Measurements from ENCODE around the gene PCDHGB6.
"Not testable (repeated sequence)": the region's sequence is repeated elsewhere in the genome, so short reads cannot be mapped to it uniquely, and the experiment has no call there.

Gene PCDHGB6

DNA sequence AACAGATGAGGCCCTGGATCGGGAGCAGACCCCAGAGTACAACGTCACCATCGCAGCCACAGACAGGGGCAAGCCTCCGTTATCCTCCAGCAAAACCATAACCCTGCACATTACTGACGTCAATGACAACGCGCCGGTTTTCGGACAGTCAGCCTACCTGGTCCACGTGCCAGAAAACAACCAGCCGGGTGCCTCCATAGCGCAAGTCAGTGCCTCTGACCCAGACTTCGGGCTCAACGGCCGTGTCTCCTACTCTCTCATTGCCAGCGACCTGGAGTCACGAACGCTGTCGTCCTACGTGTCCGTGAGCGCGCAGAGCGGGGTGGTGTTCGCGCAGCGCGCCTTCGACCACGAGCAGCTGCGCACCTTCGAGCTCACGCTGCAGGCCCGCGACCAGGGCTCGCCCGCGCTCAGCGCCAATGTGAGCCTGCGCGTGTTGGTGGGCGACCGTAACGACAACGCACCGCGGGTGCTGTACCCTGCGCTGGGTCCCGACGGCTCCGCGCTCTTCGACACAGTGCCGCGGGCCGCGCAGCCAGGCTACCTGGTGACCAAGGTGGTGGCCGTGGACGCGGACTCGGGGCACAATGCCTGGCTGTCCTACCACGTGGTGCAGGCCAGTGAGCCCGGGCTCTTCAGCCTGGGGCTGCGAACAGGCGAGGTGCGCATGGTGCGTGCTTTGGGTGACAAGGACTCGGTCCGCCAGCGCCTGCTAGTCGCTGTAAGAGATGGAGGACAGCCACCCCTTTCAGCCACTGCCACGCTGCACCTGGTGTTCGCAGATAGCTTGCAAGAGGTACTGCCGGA lies 11.5 kb downstream of the PCDHGB6 start:
- DNase-seq = no peak

DNA sequence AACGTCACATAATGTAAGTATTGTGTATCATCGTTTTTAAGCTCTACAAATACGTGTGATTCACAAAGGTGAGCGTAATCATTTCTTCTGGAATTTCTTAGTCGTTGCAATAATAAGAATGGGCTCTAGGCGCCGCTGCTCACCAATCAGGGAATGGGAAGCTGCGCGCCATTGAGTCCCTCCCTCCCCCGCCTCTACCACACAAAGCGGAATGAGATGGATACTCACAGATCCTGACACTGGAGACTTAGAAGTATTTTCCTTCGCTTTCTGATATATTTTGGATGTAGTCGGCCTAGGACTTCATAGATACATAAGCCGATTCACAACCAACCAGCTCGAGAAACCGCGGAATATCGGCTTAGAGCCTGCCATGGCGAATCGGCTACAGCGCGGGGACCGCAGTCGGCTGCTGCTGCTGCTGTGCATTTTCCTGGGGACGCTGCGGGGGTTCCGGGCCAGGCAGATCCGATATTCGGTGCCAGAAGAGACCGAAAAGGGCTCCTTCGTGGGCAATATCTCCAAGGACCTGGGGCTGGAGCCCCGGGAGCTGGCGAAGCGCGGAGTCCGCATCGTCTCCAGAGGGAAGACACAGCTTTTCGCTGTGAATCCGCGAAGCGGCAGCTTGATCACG lies 13.2 kb downstream of the PCDHGB6 start, which contains the start of gene PCDHGA11:
Gene PCDHGA11 (plus strand): TSS at position 197 of the 634 bp plus-strand sequence. CDS start 177 bp downstream, at position 374.
- DNase-seq = peak; percentile 19

DNA sequence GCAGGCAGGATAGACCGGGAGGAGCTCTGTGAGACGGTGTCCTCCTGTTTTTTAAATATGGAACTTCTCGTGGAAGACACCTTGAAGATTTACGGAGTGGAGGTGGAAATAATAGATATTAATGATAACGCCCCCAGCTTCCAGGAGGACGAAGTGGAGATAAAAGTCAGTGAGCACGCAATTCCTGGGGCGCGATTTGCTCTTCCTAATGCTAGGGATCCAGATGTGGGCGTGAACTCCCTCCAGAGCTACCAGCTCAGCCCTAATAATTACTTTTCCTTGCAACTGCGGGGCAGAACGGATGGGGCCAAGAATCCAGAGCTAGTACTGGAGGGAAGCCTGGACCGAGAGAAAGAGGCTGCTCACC lies 13.7 kb downstream of the PCDHGB6 start:
- DNase-seq = no peak

DNA sequence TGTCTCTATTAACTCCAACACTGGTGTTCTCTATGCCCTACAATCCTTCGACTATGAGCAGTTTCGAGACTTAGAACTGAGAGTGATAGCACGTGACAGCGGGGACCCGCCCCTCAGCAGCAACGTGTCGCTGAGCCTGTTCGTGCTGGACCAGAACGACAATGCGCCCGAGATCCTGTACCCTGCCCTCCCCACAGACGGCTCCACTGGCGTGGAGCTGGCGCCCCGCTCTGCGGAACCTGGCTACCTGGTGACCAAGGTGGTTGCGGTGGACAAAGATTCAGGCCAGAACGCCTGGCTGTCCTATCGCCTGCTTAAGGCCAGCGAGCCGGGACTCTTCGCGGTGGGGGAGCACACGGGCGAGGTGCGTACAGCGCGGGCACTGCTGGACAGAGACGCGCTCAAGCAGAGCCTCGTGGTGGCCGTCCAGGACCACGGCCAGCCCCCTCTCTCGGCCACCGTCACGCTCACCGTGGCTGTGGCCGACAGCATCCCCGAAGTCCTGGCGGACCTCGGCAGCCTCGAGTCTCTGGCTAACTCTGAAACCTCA lies 15.0 kb downstream of the PCDHGB6 start:
- DNase-seq = no peak

DNA sequence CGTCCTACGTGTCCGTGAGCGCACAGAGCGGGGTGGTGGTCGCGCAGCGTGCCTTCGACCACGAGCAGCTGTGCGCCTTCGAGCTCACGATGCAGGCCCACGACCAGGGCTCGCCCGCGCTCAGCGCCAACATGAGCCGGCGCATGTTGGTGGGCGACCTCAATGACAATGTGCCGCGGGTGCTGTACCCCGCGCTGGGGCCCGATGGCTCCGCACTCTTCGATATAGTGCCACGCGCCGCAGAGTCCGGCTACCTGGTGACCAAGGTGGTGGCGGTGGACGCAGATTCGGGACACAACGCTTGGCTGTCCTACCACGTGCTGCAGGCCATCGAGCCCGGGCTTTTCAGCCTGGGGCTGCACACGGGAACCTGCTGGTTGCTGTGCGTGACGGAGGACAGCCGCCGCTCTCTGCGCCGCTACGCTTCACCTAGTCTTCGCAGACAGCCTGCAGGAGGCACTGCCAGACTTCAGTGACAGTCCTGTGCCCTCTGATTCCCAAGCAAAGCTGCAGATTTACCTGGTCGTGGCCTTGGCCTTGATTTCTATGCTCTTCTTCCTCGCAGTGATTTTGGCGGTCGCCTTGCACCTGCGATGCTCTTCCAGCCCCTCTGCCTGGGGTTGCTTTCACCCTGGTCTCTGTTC lies 20.1 kb downstream of the PCDHGB6 start:
- DNase-seq = no peak

DNA sequence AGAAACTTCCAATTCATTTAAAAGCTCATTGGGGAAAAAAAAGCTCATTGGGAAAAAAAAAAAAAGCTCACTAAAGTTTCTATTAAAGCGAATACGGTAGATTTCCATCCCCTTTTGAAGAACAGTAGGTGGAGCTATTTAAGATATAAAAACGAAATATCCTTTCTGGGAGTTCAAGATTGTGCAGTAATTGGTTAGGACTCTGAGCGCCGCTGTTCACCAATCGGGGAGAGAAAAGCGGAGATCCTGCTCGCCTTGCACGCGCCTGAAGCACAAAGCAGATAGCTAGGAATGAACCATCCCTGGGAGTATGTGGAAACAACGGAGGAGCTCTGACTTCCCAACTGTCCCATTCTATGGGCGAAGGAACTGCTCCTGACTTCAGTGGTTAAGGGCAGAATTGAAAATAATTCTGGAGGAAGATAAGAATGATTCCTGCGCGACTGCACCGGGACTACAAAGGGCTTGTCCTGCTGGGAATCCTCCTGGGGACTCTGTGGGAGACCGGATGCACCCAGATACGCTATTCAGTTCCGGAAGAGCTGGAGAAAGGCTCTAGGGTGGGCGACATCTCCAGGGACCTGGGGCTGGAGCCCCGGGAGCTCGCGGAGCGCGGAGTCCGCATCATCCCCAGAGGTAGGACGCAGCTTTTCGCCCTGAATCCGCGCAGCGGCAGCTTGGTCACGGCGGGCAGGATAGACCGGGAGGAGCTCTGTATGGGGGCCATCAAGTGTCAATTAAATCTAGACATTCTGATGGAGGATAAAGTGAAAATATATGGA lies 22.7 kb downstream of the PCDHGB6 start, which contains the start of gene PCDHGA12:
Gene PCDHGA12 (plus strand): TSS at position 176 of the 782 bp plus-strand sequence. CDS start 253 bp downstream, at position 429.
- DNase-seq = no peak

DNA sequence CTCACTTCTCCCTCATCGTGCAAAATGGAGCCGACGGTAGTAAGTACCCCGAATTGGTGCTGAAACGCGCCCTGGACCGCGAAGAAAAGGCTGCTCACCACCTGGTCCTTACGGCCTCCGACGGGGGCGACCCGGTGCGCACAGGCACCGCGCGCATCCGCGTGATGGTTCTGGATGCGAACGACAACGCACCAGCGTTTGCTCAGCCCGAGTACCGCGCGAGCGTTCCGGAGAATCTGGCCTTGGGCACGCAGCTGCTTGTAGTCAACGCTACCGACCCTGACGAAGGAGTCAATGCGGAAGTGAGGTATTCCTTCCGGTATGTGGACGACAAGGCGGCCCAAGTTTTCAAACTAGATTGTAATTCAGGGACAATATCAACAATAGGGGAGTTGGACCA lies 23.5 kb downstream of the PCDHGB6 start:
- no peak for DNase-seq

DNA sequence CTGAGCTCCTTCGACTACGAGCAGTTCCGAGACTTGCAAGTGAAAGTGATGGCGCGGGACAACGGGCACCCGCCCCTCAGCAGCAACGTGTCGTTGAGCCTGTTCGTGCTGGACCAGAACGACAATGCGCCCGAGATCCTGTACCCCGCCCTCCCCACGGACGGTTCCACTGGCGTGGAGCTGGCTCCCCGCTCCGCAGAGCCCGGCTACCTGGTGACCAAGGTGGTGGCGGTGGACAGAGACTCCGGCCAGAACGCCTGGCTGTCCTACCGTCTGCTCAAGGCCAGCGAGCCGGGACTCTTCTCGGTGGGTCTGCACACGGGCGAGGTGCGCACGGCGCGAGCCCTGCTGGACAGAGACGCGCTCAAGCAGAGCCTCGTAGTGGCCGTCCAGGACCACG lies 24.5 kb downstream of the PCDHGB6 start:
- DNase-seq = not testable (repeated sequence)

DNA sequence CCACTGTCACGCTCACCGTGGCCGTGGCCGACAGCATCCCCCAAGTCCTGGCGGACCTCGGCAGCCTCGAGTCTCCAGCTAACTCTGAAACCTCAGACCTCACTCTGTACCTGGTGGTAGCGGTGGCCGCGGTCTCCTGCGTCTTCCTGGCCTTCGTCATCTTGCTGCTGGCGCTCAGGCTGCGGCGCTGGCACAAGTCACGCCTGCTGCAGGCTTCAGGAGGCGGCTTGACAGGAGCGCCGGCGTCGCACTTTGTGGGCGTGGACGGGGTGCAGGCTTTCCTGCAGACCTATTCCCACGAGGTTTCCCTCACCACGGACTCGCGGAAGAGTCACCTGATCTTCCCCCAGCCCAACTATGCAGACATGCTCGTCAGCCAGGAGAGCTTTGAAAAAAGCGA lies 24.9 kb downstream of the PCDHGB6 start:
- not testable (repeated sequence) for DNase-seq

DNA sequence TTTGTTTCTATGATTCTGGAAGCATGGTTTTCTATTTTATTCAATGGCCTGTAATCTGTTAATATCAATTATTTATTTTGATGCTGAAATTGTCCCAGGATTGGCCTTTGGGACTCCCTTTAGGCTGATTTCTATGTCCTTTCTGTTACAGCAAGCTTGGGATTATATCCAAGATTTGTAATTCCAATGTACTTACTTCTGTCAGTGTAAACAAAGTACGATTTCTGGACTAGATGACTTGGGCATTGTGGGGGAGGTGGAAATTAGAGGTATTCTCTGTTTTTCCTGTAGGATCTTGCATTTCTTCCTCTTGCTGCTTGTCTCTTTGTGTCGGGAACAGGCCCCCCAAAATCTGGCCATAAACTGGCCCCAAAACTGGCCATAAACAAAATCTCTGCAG lies 26.2 kb downstream of the PCDHGB6 start:
- no peak for DNase-seq

DNA sequence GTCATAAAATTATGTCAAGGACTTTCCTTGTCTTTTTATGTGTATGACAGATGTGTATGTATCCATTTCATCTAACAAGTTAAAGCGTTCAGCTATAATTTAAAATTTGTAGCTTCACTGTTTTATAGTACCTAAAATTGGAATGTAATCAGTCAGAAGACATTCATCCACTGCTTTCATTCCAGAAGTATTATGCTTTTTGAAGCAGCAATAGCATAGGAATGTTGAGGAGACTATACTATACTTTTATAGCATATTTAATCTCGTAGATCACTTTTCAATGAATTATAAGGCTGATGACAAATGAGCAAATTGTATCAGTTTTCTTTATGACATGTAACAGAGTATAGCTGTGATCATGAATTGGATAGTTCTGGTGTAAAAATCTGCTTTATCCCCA lies 29.4 kb downstream of the PCDHGB6 start:
- no peak for DNase-seq

DNA sequence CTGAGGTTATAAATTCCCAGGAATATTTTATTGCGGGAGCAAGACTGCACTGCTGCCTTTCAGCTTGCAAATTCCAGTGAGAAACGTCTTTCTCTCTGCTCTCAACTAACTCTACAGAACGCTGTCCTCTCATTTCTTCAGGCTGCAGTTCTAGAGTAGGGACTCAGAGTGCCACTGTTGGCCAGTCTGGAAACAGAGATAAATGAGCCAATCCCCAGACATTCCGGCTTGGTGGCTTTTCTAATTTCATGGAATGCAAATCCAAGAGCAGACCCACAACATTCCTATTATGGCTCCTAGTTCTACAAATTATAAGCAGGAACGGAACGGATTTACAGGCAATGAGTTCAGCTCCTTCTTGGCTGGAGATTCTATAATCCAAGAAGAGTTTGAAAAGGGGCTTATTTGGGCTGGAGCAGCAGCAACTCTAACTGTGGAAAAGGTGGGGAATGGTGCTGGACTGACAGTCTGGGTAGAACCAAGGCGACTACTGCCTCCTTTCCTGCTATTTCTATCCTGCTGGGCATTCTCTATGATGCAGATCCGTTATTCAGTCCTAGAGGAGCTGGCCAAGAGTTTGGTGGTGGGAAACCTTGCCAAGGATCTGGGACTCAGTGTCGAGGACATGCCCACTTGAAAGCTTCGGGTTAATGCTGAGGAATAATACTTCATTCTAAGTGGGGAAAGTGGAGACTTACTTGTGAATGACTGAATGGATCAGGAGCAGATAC lies 31.8 kb downstream of the PCDHGB6 start:
- no peak for DNase-seq

DNA sequence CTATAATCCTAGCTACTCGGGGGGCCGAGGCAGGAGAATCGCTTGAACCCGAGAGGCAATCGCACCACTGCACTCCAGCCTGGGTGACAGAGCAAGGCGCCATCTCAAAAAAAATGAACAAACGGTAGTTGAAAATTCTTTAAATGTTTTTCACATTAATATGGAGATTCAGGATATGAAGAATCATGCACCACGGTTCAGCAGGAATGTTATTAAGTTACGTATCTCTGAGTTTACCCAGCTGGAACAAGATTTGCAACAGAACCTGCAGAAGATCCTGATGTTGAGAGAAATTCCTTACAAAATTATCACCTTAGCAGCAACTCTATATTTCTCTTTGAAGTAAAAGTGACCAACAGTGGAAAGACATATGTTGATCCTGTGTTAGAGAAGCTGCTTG lies 32.5 kb downstream of the PCDHGB6 start:
- DNase-seq = no peak

DNA sequence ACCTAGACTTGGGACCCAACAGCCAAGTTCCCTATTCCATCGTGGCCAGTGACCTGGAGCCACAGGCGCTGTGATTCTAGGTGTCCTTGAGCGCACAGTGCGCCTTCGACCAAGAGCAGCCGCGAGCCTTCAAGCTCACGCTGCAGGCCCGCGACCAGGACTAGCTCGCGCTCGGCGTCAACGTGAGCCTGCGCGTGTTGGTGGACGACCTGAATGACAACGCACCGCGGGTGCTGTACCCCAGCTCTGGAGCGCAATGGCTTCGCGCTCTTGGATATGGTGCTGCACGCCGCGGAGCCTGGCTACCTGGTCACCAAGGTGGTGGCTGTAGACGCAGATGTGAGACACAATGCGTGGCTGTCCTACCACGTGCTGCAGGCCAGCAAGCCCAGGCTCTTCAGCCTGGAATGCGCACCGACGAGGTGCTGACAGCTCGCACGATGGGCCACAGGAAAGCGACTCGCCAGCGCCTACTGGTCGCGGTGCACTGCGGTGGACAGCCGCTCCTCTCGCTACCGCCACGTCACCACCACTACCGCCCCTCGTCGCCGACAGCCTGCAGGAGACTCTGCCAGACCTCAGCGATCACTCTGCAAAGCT lies 33.9 kb downstream of the PCDHGB6 start:
- no peak for DNase-seq
